SU-DHL-6 (cell line): ENCODE results near the gene TMEM187.

Experiments used
- CTCF ChIP-seq: fragments of 200-600 bp; sonication (generic); IDR thresholded peaks from one replicate; pipeline ENCODE4 v1.5.1; 2017; ENCODE audit warnings: antibody characterized with exemption, mild to moderate bottlenecking, low read length, moderate library complexity; ENCODE audit not compliant: insufficient read depth, poor library complexity, severe bottlenecking
- EZH2phosphoT487 ChIP-seq: fragments of 200-600 bp; sonication (generic), shearing (Covaris generic); conservative IDR thresholded peaks from 2 replicates; pipeline ENCODE4 v1.6.1; 2018; ENCODE audit warnings: mild to moderate bottlenecking, antibody characterized with exemption, low read length, moderate library complexity, mixed read lengths

- TF ChIP-seq CTCF (no peak), EZH2phosphoT487 (no peak)
Measured at GRCh38 chrX:154019061-154019621, 46.6 kb downstream of the TMEM187 start.
